Neural progenitor cell (in vitro differentiated cells): ENCODE data around the gene NRCAM. TPM values are rescaled to one million over a fixed set of nuclear protein-coding genes. Genes with fewer than 3 reads are reported as not detected.

ENCODE experiments used
- DNase-seq: peaks from one replicate; pipeline ENCODE4 v3.0.0-alpha.2; 2016; ENCODE audit warnings: low spot score
- H2AFZ ChIP-seq: fragments of 200-600 bp; sonication (generic); replicated peaks from 2 replicates; pipeline ENCODE4 v1.6.1; 2016; ENCODE audit warnings: antibody characterized with exemption
- H3F3A ChIP-seq: fragments of 200-600 bp; sonication (generic); 2 replicates; pipeline ENCODE4 v1.6.1; 2016; ENCODE audit warnings: antibody characterized with exemption, low read depth
- H3K27ac ChIP-seq: fragments of 200-600 bp; sonication (generic); 2 replicates; pipeline ENCODE4 v1.5.1; 2016; ENCODE audit warnings: mild to moderate bottlenecking
- H3K27me3 ChIP-seq: fragments of 200-600 bp; sonication (generic); 2 replicates; pipeline ENCODE4 v1.6.1; 2016; ENCODE audit warnings: mild to moderate bottlenecking, moderate library complexity
- H3K36me3 ChIP-seq: fragments of 200-600 bp; sonication (generic); 2 replicates; pipeline ENCODE4 v1.5.1; 2016
- H3K4me1 ChIP-seq: fragments of 200-600 bp; sonication (generic); 2 replicates; pipeline ENCODE4 v1.6.1; 2016; ENCODE audit warnings: mixed run types
- H3K4me2 ChIP-seq: fragments of 200-600 bp; sonication (generic); 2 replicates; pipeline ENCODE4 v1.6.1; 2016
- H3K4me3 ChIP-seq: fragments of 200-600 bp; sonication (generic); 2 replicates; pipeline ENCODE4 v1.5.1; 2016
- H3K79me2 ChIP-seq: fragments of 200-600 bp; sonication (generic); 2 replicates; pipeline ENCODE4 v1.6.1; 2016; ENCODE audit warnings: low read depth
- H3K9ac ChIP-seq: fragments of 200-600 bp; sonication (generic); 2 replicates; pipeline ENCODE4 v1.6.1; 2016
- H3K9me3 ChIP-seq: fragments of 200-600 bp; sonication (generic); 2 replicates; pipeline ENCODE4 v1.5.1; 2016; ENCODE audit warnings: low read depth
- H4K20me1 ChIP-seq: fragments of 200-600 bp; sonication (generic); 2 replicates; pipeline ENCODE4 v1.6.1; 2016; ENCODE audit warnings: low read depth
- H3K27ac Mint-ChIP-seq: 3 replicates; pipeline ENCODE4 v1.8.0; 2021; ENCODE audit warnings: mixed read lengths
- H3K27me3 Mint-ChIP-seq: 2 replicates; pipeline ENCODE4 v1.8.0; 2022; ENCODE audit warnings: low read depth, mild to moderate bottlenecking, inconsistent platforms, moderate library complexity, mixed read lengths; ENCODE audit not compliant: insufficient read depth
- H3K36me3 Mint-ChIP-seq: 3 replicates; pipeline ENCODE4 v1.8.0; 2021; ENCODE audit warnings: mixed read lengths
- H3K4me1 Mint-ChIP-seq: 3 replicates; pipeline ENCODE4 v1.8.0; 2021; ENCODE audit warnings: mixed read lengths
- H3K4me3 Mint-ChIP-seq: 3 replicates; pipeline ENCODE4 v1.8.0; 2021; ENCODE audit warnings: mild to moderate bottlenecking, moderate library complexity, mixed read lengths
- H3K9me3 Mint-ChIP-seq: 3 replicates; pipeline ENCODE4 v1.8.0; 2020; ENCODE audit warnings: mixed read lengths
- CTCF ChIP-seq: fragments of 200-600 bp; sonication (generic); IDR thresholded peaks from 2 replicates; pipeline ENCODE4 v1.5.1; 2017; ENCODE audit warnings: antibody characterized with exemption, mild to moderate bottlenecking
- EZH2 ChIP-seq: fragments of 200-600 bp; sonication (generic); IDR thresholded peaks from 2 replicates; pipeline ENCODE4 v1.6.1; 2017; ENCODE audit warnings: antibody characterized with exemption, mild to moderate bottlenecking, moderate library complexity
- EZH2phosphoT487 ChIP-seq: fragments of 200-600 bp; sonication (generic); IDR thresholded peaks from 2 replicates; pipeline ENCODE4 v1.6.1; 2017; ENCODE audit warnings: antibody characterized with exemption
- total RNA-seq: library from RNA; depleted of rRNA; stranded (reverse); fragments of >200 nt; gene quantifications from 2 replicates; pipeline ENCODE4 v1.2.3, GENCODE V29; 2015; ENCODE audit warnings: low replicate concordance

Gene NRCAM
- total RNA-seq, 1 donor from 2014 or later, result 104 TPM

- no peak overlapping the region for H3K4me3 Mint-ChIP-seq
- H3F3A ChIP-seq, result no peaks in the 10 kb centered on the region
- H3K4me1 ChIP-seq, result no peaks in the 10 kb centered on the region
Observed at GRCh38 chr7:108171164-108171563, 285.1 kb downstream of the NRCAM start.

GRCh38 chr7:108170251-108170650, 286.0 kb downstream of the NRCAM start:
- Histone ChIP-seq H3K9me3 (no peaks in the 10 kb centered on the region), H2AFZ (no peak overlapping the region), H3K27ac (no peak overlapping the region), H3K27me3 (no peaks in the 10 kb centered on the region), H3K9ac (no peak overlapping the region), H3K4me3 (no peak overlapping the region), H3F3A (no peaks in the 10 kb centered on the region), H3K36me3 (no peaks in the 10 kb centered on the region), H3K79me2 (no peaks in the 10 kb centered on the region), H3K4me2 (no peak overlapping the region), H3K4me1 (no peaks in the 10 kb centered on the region), H4K20me1 (no peaks in the 10 kb centered on the region)
- TF ChIP-seq CTCF, result no peak
- TF ChIP-seq EZH2phosphoT487, result no peak
- no peak for DNase-seq
- Mint-ChIP-seq H3K4me3 (no peak overlapping the region), H3K27ac (no peak overlapping the region), H3K4me1 (no peaks in the 10 kb centered on the region), H3K36me3 (no peaks in the 10 kb centered on the region), H3K27me3 (no peaks in the 10 kb centered on the region), H3K9me3 (no peaks in the 10 kb centered on the region)

More at GRCh38 chr7:108171164-108171563, 285.1 kb downstream of the NRCAM start:
- DNase-seq, result no peak
- no peaks in the 10 kb centered on the region for H3K36me3 ChIP-seq
- TF ChIP-seq EZH2, result no peak
- no peak for TF ChIP-seq EZH2phosphoT487
- no peak for TF ChIP-seq CTCF
- no peak overlapping the region for H2AFZ ChIP-seq
- H3K79me2 ChIP-seq, result no peaks in the 10 kb centered on the region
- H3K4me3 ChIP-seq, result no peak overlapping the region
- no peaks in the 10 kb centered on the region for H3K4me1 Mint-ChIP-seq
- H3K9me3 Mint-ChIP-seq, result no peaks in the 10 kb centered on the region
- H3K27me3 ChIP-seq, result no peaks in the 10 kb centered on the region
- H3K9me3 ChIP-seq, result no peaks in the 10 kb centered on the region
- H3K27me3 Mint-ChIP-seq, result no peaks in the 10 kb centered on the region
- no peaks in the 10 kb centered on the region for H3K36me3 Mint-ChIP-seq
- no peak overlapping the region for H3K27ac ChIP-seq
- no peak overlapping the region for H3K4me2 ChIP-seq
- no peak overlapping the region for H3K27ac Mint-ChIP-seq
- no peaks in the 10 kb centered on the region for H4K20me1 ChIP-seq
- H3K9ac ChIP-seq, result no peak overlapping the region

GRCh38 chr7:108167460-108167859, 288.8 kb downstream of the NRCAM start:
- H4K20me1 ChIP-seq, result no peaks in the 10 kb centered on the region
- H3K9ac ChIP-seq, result no peak overlapping the region
- TF ChIP-seq CTCF (no peak), EZH2phosphoT487 (no peak), EZH2 (no peak)
- no peaks in the 10 kb centered on the region for H3K79me2 ChIP-seq
- H3K27me3 ChIP-seq, result no peaks in the 10 kb centered on the region
- no peak overlapping the region for H3K4me3 ChIP-seq
- Mint-ChIP-seq H3K9me3 (no peaks in the 10 kb centered on the region), H3K4me1 (no peaks in the 10 kb centered on the region), H3K27ac (no peak overlapping the region), H3K36me3 (no peaks in the 10 kb centered on the region), H3K4me3 (no peak overlapping the region), H3K27me3 (no peaks in the 10 kb centered on the region)
- no peak overlapping the region for H2AFZ ChIP-seq
- DNase-seq, result no peak
- H3K9me3 ChIP-seq, result no peaks in the 10 kb centered on the region
- H3K36me3 ChIP-seq, result no peaks in the 10 kb centered on the region
- H3K4me2 ChIP-seq, result no peak overlapping the region
- H3K27ac ChIP-seq, result no peak overlapping the region
- no peaks in the 10 kb centered on the region for H3F3A ChIP-seq
- no peaks in the 10 kb centered on the region for H3K4me1 ChIP-seq

- no peak for DNase-seq
- H3K27ac Mint-ChIP-seq, result no peak overlapping the region
- H3K27me3 Mint-ChIP-seq, result no peaks in the 10 kb centered on the region
- H3F3A ChIP-seq, result no peaks in the 10 kb centered on the region
- no peaks in the 10 kb centered on the region for H3K36me3 Mint-ChIP-seq
- H2AFZ ChIP-seq, result no peak overlapping the region
- no peak overlapping the region for H3K4me3 Mint-ChIP-seq
- H3K79me2 ChIP-seq, result no peaks in the 10 kb centered on the region
- H3K9me3 Mint-ChIP-seq, result no peaks in the 10 kb centered on the region
- no peak overlapping the region for H3K9ac ChIP-seq
- H3K4me3 ChIP-seq, result no peak overlapping the region
- H3K9me3 ChIP-seq, result no peaks in the 10 kb centered on the region
- H3K36me3 ChIP-seq, result no peaks in the 10 kb centered on the region
- no peaks in the 10 kb centered on the region for H3K4me1 ChIP-seq
- no peak overlapping the region for H3K27ac ChIP-seq
- H3K4me2 ChIP-seq, result no peak overlapping the region
- H3K4me1 Mint-ChIP-seq, result no peaks in the 10 kb centered on the region
- TF ChIP-seq EZH2phosphoT487 (no peak), CTCF (no peak), EZH2 (no peak)
- no peaks in the 10 kb centered on the region for H4K20me1 ChIP-seq
- no peaks in the 10 kb centered on the region for H3K27me3 ChIP-seq
Observed at GRCh38 chr7:108166687-108167086, 289.5 kb downstream of the NRCAM start.
